Body of pancreas (tissue), 4 donors: ENCODE results near the gene HNRNPUL2. TPM values are rescaled to one million over a fixed set of nuclear protein-coding genes. Genes with fewer than 3 reads are reported as not detected.

Experiments
- ATAC-seq: fragments of 150-250 bp; one replicate; pipeline ENCODE4 v1.9.1; 2016
- DNase-seq, 4 donors: peaks; one replicate each; pipeline ENCODE4 v3.0.0-alpha.2; 2019
- H3K27ac ChIP-seq, 4 donors: fragments of 200-600 bp; sonication (generic); 1 replicate in 3 of 4; 2 replicates in 1 of 4; pipeline versions ENCODE4 v1.5.1 to v1.6.1; 2016 to 2019; ENCODE audit warnings: mild to moderate bottlenecking in 1 of 4, mixed read lengths in 1 of 4, moderate library complexity in 1 of 4
- H3K27me3 ChIP-seq, 2 donors: fragments of 200-600 bp; sonication (generic); one replicate each; pipeline ENCODE4 v1.6.0; 2016; ENCODE audit warnings: mild to moderate bottlenecking in 1 of 2
- H3K36me3 ChIP-seq, 2 donors: fragments of 200-600 bp; sonication (generic); replicated peaks in 1 of 2; 2 replicates each; pipeline ENCODE4 v1.5.1; 2016; ENCODE audit warnings: low read depth in 2 of 2; ENCODE audit not compliant: insufficient read depth in 1 of 2
- H3K4me1 ChIP-seq: fragments of 200-600 bp; sonication (generic); one replicate; pipeline ENCODE4 v1.6.0; 2016
- H3K4me3 ChIP-seq, 2 donors: fragments of 200-600 bp; sonication (generic); 1 replicate in 1 of 2; 2 replicates in 1 of 2; pipeline ENCODE4 v1.5.1; 2016 to 2019
- H3K9me3 ChIP-seq, 3 donors: fragments of 200-600 bp; sonication (generic); 1 replicate in 2 of 3; 2 replicates in 1 of 3; pipeline ENCODE4 v1.5.1; 2016
- POLR2A ChIP-seq, 3 donors: fragments of 450-650 bp; IDR thresholded peaks; one replicate each; pipeline ENCODE4 v1.6.1; 2016; ENCODE audit warnings: antibody characterized with exemption in 3 of 3, mild to moderate bottlenecking in 2 of 3
- WGBS, 2 donors: methylation state at CpG; one replicate each; pipeline ENCODE4 v1.1.5; 2017; 5-methylcytosine and 5-hydroxymethylcytosine counted together
- intact Hi-C: fragments of 100-400 bp; cut with DNase I; formaldehyde crosslinking; loops from one replicate; pipeline ENCODE4 v1.15.1; 2023
- total RNA-seq, 2 donors: library from RNA; depleted of rRNA; stranded (reverse); fragments of >200 nt; gene quantifications; one replicate each; pipeline ENCODE4 v1.1.0, GENCODE V29; 2016
- TF ChIP-seq, protein P1 (sequence below), 7 experiments: fragments of 450-650 bp in 4 of 7; fragments of 200-600 bp in 3 of 7; sonication (generic) in 3 of 7; IDR thresholded peaks; one replicate each; pipeline ENCODE4 v1.5.1; 2016 to 2019; ENCODE audit warnings: antibody characterized with exemption in 7 of 7

HNRNPUL2 gene
- total RNA-seq, 2 donors from 2014 or later = 19.1 to 20.5 TPM

DNA sequence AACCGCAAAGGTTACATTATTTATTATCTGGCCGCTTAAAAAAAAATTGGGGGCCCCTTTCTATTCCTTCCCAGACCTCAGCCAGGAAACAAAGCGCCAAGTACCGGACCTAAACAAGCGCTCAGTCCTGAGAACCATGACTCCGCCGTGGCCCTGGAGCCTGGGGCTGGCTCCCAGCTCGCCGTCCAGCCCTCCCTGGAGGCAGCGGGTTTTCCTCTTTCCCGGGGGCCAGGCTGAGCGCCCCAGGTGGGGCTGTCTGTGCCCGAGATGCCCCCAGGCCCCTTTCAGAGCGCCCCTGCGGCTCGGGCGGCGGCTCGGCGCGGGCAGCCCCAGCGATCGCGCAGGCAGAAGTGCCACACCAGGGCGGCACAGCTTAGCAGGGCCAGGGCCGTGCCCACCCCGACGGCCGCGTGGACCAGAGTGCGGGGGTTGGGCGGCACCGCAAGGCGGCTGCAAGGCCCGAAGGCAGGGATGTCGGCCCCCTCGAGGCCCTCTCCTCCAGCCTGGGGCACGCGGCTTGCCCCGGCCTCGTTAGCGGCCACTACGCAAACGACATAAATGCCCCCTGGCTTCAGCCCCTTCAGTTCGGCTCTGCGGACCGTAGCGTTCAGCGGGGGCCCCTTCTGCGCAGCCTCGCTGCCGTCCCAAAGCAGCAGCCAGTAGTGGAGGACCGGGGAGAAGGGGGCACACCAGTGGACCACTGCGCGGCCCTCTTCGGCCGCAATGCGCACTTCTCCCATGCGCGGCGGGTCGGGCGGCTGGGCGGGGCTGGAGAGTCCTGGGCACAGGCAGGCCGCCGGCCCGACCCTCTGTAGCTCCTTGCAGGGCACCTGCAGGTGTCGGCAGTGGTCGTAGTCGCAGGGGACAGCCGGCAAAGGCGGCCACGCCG lies 39.5 kb downstream of the HNRNPUL2 start:
- H3K36me3 ChIP-seq = peaks cover 0 to 4% of the 10 kb centered on the region in 2 donors
- no peak for DNase-seq
- TF ChIP-seq, protein P1, sequence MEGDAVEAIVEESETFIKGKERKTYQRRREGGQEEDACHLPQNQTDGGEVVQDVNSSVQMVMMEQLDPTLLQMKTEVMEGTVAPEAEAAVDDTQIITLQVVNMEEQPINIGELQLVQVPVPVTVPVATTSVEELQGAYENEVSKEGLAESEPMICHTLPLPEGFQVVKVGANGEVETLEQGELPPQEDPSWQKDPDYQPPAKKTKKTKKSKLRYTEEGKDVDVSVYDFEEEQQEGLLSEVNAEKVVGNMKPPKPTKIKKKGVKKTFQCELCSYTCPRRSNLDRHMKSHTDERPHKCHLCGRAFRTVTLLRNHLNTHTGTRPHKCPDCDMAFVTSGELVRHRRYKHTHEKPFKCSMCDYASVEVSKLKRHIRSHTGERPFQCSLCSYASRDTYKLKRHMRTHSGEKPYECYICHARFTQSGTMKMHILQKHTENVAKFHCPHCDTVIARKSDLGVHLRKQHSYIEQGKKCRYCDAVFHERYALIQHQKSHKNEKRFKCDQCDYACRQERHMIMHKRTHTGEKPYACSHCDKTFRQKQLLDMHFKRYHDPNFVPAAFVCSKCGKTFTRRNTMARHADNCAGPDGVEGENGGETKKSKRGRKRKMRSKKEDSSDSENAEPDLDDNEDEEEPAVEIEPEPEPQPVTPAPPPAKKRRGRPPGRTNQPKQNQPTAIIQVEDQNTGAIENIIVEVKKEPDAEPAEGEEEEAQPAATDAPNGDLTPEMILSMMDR (IDR thresholded peaks at IDR 0.05) = no peak
- no peak for TF ChIP-seq POLR2A (IDR thresholded peaks at IDR 0.05)
- H3K27ac ChIP-seq = no peak overlapping the region
- no peaks in the 10 kb centered on the region for H3K9me3 ChIP-seq
- H3K27me3 ChIP-seq = peaks cover 0 to 8% of the 10 kb centered on the region in 2 donors
- no peak for ATAC-seq
- no peaks in the 10 kb centered on the region for H3K4me1 ChIP-seq
- intact Hi-C loops = no loop called here
- WGBS, 2 donors = 44 to 66% methylated on average over 14 to 55 of the region's 74 CpGs
- H3K4me3 ChIP-seq = no peak overlapping the region

DNA sequence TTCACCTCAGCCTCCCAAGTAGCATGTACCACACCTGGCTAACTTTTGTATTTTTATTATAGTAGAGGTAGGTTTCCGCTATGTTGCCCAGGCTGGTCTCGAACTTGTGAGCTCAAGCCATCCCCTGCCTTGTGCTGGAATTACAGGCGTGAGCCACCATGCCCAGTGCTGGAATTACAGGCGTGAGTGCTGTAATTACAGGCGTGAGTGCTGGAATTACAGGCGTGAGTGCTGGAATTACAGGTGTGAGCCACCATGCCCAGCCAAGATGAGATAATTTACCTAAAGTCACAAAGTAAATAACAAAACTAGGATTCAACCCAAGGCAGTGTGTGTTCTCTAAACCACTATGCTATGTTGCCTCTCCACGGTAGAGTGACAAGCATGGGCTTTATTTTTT lies 44.7 kb downstream of the HNRNPUL2 start:
- 54 to 58% methylated on average over 7 of the region's 7 CpGs for WGBS, 2 donors
- intact Hi-C loops = no loop called here
- peak; percentile 36 for ATAC-seq
- Histone ChIP-seq H3K36me3 (peaks cover 0 to 2% of the 10 kb centered on the region in 2 donors), H3K27me3 (peaks cover 0 to 2% of the 10 kb centered on the region in 2 donors), H3K4me1 (peaks cover 27% of the 10 kb centered on the region), H3K4me3 (no peak overlapping the region), H3K27ac (peak overlapping the region in 1 of 4 donors; percentile 50), H3K9me3 (no peaks in the 10 kb centered on the region)
- no peak for TF ChIP-seq POLR2A (IDR thresholded peaks at IDR 0.05)
- TF ChIP-seq, protein P1 (IDR thresholded peaks at IDR 0.05) = no peak
- DNase-seq = peak in 3 of 4 donors; percentile 43 to 62 (median 43)

DNA sequence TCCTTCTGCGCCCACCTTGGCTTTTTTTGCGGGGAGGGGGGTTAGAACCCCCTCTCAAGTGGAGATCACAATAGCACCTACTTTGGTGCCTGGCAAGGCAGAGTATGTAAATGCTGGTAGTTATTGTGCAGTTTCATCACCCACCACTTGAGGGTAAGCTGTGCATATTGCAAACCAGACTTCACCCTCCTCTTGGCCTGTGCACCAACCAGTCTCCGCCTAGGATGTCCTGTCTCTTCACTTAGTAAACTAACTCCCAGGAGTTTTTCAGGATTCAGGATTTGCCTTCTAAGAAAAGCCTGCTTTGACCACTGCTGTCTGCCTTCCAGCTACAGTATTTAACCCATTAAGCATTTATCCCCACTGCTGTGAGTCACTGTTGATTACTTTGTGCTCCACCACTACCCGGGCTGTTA lies 46.4 kb downstream of the HNRNPUL2 start:
- WGBS, 2 donors = 28 to 31% methylated on average over 4 of the region's 4 CpGs
- Histone ChIP-seq H3K4me1 (peaks cover 37% of the 10 kb centered on the region), H3K9me3 (no peaks in the 10 kb centered on the region), H3K27me3 (no peaks in the 10 kb centered on the region), H3K36me3 (peaks cover 0 to 5% of the 10 kb centered on the region in 2 donors), H3K4me3 (no peak overlapping the region), H3K27ac (peak overlapping the region in 2 of 4 donors; percentile 34 to 45)
- intact Hi-C loops = no loop called here
- TF ChIP-seq, protein P1 (IDR thresholded peaks at IDR 0.05) = peak; percentile 27 to 73 (median 63)
- no peak for TF ChIP-seq POLR2A (IDR thresholded peaks at IDR 0.05)
- DNase-seq (peak; percentile 52 to 76 (median 69)), ATAC-seq (peak; percentile 77)

DNA sequence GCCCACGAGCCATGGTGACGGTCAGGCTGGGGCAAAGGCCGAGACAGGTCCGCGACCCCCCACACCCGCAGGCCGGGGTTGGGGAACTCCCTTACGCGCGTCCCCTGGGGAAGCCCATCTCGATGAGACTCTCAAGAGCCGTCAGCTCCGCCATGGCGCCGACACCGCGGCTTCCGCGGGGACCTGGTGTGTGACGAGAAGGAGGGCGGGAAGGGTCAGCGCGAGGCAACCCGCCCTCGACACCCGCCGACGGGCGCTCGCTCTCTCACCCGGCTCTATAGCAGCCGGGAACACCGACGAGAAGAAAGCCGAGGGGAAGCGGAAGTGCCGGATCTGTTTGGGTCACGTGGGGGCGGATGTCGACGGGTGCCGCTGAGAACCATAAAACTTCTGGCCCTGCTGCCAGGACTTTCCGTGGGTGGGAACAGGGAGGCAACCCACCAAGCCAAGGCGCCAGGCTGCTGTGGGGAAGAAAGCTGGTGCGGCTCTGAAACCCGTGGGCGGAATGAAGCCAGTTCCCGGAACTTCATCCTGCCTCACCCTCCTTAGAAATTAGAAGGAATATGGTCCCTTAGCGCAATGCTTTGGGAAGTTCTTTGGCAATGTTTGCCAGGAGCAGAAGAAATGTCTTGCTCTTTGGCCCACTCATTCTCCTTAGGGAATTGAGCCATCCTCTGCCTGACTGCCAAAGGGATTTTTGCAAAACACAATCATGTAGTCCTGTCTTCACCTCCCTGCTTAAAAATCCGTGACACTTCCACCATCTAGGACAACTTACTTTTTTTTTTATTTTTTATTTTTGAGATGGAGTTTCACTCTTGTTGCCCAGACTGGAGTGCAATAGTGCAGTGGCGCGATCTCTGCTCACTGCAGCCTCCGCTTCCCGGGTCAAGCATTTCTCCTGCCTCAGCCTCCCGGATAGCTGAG lies 48.2 kb downstream of the HNRNPUL2 start, which contains the start of gene UBXN1:
Gene UBXN1 (minus strand): TSS at position 304 of the 927 bp plus-strand sequence. CDS start 150 bp downstream, at position 154.
- ATAC-seq = peak; percentile 86
- intact Hi-C loops = no loop called here
- Histone ChIP-seq H3K9me3 (no peaks in the 10 kb centered on the region), H3K27me3 (no peaks in the 10 kb centered on the region), H3K27ac (peak within 1 kb of the TSS; percentile 81 to 92 (median 83)), H3K4me3 (peak within 1 kb of the TSS; percentile 57 to 89), H3K4me1 (peaks cover 37% of the 10 kb centered on the region), H3K36me3 (peaks cover 0 to 5% of the 10 kb centered on the region in 2 donors)
- 7 to 51% methylated on average over 7 to 55 of the region's 55 CpGs for WGBS, 2 donors
- peak; percentile 83 to 90 (median 86) for DNase-seq
- TF ChIP-seq, protein P1 (IDR thresholded peaks at IDR 0.05) = no peak
- TF ChIP-seq POLR2A (IDR thresholded peaks at IDR 0.05) = peak; percentile 37 to 77 (median 71)
